Endodermal cell (in vitro differentiated cells): ENCODE data around the gene VIT. TPM values are rescaled to one million over a fixed set of nuclear protein-coding genes. Genes with fewer than 3 reads are reported as not detected.

Experiments used
- DNase-seq: peaks from one replicate; pipeline ENCODE4 v3.0.0-alpha.2; 2017
- H3K27ac ChIP-seq: 2 replicates; pipeline ENCODE4 v1.5.1; 2013; ENCODE audit warnings: mild to moderate bottlenecking, low read depth, low read length, moderate library complexity
- H3K27me3 ChIP-seq: 2 replicates; pipeline ENCODE4 v1.6.1; 2013; ENCODE audit warnings: mild to moderate bottlenecking, low read length, moderate library complexity; ENCODE audit not compliant: insufficient read depth, control insufficient read depth, poor library complexity, severe bottlenecking
- H3K36me3 ChIP-seq: 2 replicates; pipeline ENCODE4 v1.7.0; 2013; ENCODE audit warnings: mild to moderate bottlenecking, low read length, moderate library complexity; ENCODE audit not compliant: control insufficient read depth, insufficient read depth
- H3K4me1 ChIP-seq: one replicate; pipeline ENCODE4 v1.7.0; 2013; ENCODE audit warnings: low read length; ENCODE audit not compliant: control insufficient read depth, insufficient read depth
- H3K4me3 ChIP-seq: 2 replicates; pipeline ENCODE4 v1.5.1; 2013; ENCODE audit warnings: mild to moderate bottlenecking, low read length, moderate library complexity
- H3K9ac ChIP-seq: 2 replicates; pipeline ENCODE4 v1.6.1; 2013; ENCODE audit warnings: mild to moderate bottlenecking, low read length, moderate library complexity; ENCODE audit not compliant: poor library complexity, severe bottlenecking; ENCODE audit errors: extremely low read depth
- H3K9me3 ChIP-seq: 2 replicates; pipeline ENCODE4 v1.6.1; 2013; ENCODE audit warnings: mild to moderate bottlenecking, low read length, moderate library complexity; ENCODE audit not compliant: control insufficient read depth
- H3K27ac Mint-ChIP-seq: 2 replicates; pipeline ENCODE4 v1.8.0; 2020; ENCODE audit warnings: mixed read lengths
- H3K27me3 Mint-ChIP-seq: 2 replicates; pipeline ENCODE4 v1.8.0; 2021; ENCODE audit warnings: mild to moderate bottlenecking, mixed read lengths; ENCODE audit not compliant: insufficient read depth
- H3K36me3 Mint-ChIP-seq: 2 replicates; pipeline ENCODE4 v1.8.0; 2020; ENCODE audit warnings: low read depth, mixed read lengths
- H3K4me1 Mint-ChIP-seq: 2 replicates; pipeline ENCODE4 v1.8.0; 2020; ENCODE audit warnings: mixed read lengths
- H3K4me3 Mint-ChIP-seq: 2 replicates; pipeline ENCODE4 v1.8.0; 2020; ENCODE audit warnings: mild to moderate bottlenecking, moderate library complexity, mixed read lengths
- H3K9me3 Mint-ChIP-seq: 2 replicates; pipeline ENCODE4 v1.8.0; 2020; ENCODE audit warnings: mild to moderate bottlenecking, mixed read lengths
- WGBS, 2 experiments: methylation state at CpG; one replicate each; pipeline versions ENCODE4 v1.1.5 to v1.1.7; 2013; ENCODE audit warnings: missing lambda C conversion rate in 2 of 2, mixed read lengths in 1 of 2; ENCODE audit not compliant: insufficient coverage in 1 of 2, insufficient read length in 1 of 2; 5-methylcytosine and 5-hydroxymethylcytosine counted together
- total RNA-seq, 2 donors: library from RNA; stranded (reverse); fragmentation: NEBNext Ultra II Directional in 1 of 2; extraction: Animal tissue kit (Norgen Biotek cat#: 25700) in 1 of 2; gene quantifications; 2 replicates in 1 of 2; 3 replicates in 1 of 2; pipeline ENCODE4 v1.2.1, GENCODE V29; 2021
- TF ChIP-seq, protein P1 (sequence below): fragments of 200-600 bp; sonication (generic); conservative IDR thresholded peaks from 2 replicates; pipeline ENCODE4 v1.5.0; 2021; ENCODE audit warnings: antibody characterized with exemption, mild to moderate bottlenecking

The VIT gene
- total RNA-seq, 2 donors from 2014 or later: 0.53 TPM; not detected in 1

GRCh38 chr2:36753706-36754221, 57.3 kb downstream of the VIT start:
- Mint-ChIP-seq H3K9me3 (no peaks in the 10 kb centered on the region), H3K4me1 (peaks cover 19% of the 10 kb centered on the region), H3K36me3 (no peaks in the 10 kb centered on the region), H3K4me3 (peak overlapping the region; percentile 2), H3K27me3 (peaks cover 20% of the 10 kb centered on the region), H3K27ac (peak overlapping the region; percentile 94)
- H3K27me3 ChIP-seq: peaks cover 23% of the 10 kb centered on the region
- no peaks in the 10 kb centered on the region for H3K36me3 ChIP-seq
- DNase-seq: peak; percentile 91
- no peak overlapping the region for H3K27ac ChIP-seq
- H3K4me3 ChIP-seq: no peak overlapping the region
- no peak overlapping the region for H3K9ac ChIP-seq
- no peaks in the 10 kb centered on the region for H3K9me3 ChIP-seq
- H3K4me1 ChIP-seq: no peaks in the 10 kb centered on the region
- WGBS, 2 experiments: 28 to 46% methylated on average over 3 to 5 of the region's 5 CpGs
- TF ChIP-seq, protein P1, sequence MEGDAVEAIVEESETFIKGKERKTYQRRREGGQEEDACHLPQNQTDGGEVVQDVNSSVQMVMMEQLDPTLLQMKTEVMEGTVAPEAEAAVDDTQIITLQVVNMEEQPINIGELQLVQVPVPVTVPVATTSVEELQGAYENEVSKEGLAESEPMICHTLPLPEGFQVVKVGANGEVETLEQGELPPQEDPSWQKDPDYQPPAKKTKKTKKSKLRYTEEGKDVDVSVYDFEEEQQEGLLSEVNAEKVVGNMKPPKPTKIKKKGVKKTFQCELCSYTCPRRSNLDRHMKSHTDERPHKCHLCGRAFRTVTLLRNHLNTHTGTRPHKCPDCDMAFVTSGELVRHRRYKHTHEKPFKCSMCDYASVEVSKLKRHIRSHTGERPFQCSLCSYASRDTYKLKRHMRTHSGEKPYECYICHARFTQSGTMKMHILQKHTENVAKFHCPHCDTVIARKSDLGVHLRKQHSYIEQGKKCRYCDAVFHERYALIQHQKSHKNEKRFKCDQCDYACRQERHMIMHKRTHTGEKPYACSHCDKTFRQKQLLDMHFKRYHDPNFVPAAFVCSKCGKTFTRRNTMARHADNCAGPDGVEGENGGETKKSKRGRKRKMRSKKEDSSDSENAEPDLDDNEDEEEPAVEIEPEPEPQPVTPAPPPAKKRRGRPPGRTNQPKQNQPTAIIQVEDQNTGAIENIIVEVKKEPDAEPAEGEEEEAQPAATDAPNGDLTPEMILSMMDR: no peak

- TF ChIP-seq, protein P1: no peak
- H3K36me3 ChIP-seq: no peaks in the 10 kb centered on the region
- 89 to 91% methylated on average over 3 of the region's 3 CpGs for WGBS, 2 experiments
- H3K9me3 ChIP-seq: no peaks in the 10 kb centered on the region
- no peak overlapping the region for H3K9ac ChIP-seq
- Mint-ChIP-seq H3K4me3 (no peak overlapping the region), H3K9me3 (no peaks in the 10 kb centered on the region), H3K36me3 (no peaks in the 10 kb centered on the region), H3K4me1 (peaks cover 19% of the 10 kb centered on the region), H3K27me3 (peaks cover 21% of the 10 kb centered on the region), H3K27ac (peak overlapping the region; percentile 45)
- no peak for DNase-seq
- no peak overlapping the region for H3K4me3 ChIP-seq
- H3K27ac ChIP-seq: no peak overlapping the region
- H3K4me1 ChIP-seq: no peaks in the 10 kb centered on the region
- H3K27me3 ChIP-seq: peaks cover 21% of the 10 kb centered on the region
Measured at GRCh38 chr2:36754578-36754977, 58.1 kb downstream of the VIT start.

GRCh38 chr2:36756438-36756837, 59.9 kb downstream of the VIT start:
- no peaks in the 10 kb centered on the region for H3K4me1 ChIP-seq
- Mint-ChIP-seq H3K27me3 (peaks cover 23% of the 10 kb centered on the region), H3K4me1 (peaks cover 19% of the 10 kb centered on the region), H3K9me3 (no peaks in the 10 kb centered on the region), H3K36me3 (no peaks in the 10 kb centered on the region), H3K27ac (no peak overlapping the region), H3K4me3 (no peak overlapping the region)
- H3K27ac ChIP-seq: no peak overlapping the region
- no peak overlapping the region for H3K9ac ChIP-seq
- TF ChIP-seq, protein P1: no peak
- peaks cover 20% of the 10 kb centered on the region for H3K27me3 ChIP-seq
- H3K4me3 ChIP-seq: no peak overlapping the region
- H3K36me3 ChIP-seq: no peaks in the 10 kb centered on the region
- WGBS, 2 experiments: 89 to 91% methylated on average over 6 to 8 of the region's 8 CpGs
- H3K9me3 ChIP-seq: no peaks in the 10 kb centered on the region
- no peak for DNase-seq
